HG02759 (cell line): ENCODE measurements around the gene TNFRSF9.

Experiments used
- ATAC-seq: cut with Tn5 transposase; IDR thresholded peaks from one replicate; pipeline ENCODE4 v1.9.1; 2021; ENCODE audit warnings: mild to moderate bottlenecking, moderate library complexity; ENCODE audit not compliant: unreplicated experiment

Gene TNFRSF9

DNA sequence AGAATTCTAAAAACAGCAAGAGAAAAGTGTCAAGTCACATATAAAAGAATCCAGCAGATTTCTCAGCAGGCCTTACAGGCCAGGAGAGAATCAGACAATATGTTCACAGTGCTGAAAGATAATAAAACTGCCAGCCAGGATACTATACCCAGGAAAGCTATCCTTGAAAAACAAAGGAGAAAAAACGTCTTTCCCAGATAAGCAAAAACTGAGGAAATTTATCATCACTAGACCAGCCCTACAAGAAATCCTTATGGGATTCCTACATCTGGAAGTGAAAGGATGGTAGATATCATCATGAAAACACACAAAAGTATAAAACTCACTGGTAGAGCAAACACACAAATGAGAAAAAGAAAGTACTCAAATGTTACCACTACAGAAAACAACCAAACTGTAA is 62.6 kb downstream of the TNFRSF9 start:
- ATAC-seq, result no peak

DNA sequence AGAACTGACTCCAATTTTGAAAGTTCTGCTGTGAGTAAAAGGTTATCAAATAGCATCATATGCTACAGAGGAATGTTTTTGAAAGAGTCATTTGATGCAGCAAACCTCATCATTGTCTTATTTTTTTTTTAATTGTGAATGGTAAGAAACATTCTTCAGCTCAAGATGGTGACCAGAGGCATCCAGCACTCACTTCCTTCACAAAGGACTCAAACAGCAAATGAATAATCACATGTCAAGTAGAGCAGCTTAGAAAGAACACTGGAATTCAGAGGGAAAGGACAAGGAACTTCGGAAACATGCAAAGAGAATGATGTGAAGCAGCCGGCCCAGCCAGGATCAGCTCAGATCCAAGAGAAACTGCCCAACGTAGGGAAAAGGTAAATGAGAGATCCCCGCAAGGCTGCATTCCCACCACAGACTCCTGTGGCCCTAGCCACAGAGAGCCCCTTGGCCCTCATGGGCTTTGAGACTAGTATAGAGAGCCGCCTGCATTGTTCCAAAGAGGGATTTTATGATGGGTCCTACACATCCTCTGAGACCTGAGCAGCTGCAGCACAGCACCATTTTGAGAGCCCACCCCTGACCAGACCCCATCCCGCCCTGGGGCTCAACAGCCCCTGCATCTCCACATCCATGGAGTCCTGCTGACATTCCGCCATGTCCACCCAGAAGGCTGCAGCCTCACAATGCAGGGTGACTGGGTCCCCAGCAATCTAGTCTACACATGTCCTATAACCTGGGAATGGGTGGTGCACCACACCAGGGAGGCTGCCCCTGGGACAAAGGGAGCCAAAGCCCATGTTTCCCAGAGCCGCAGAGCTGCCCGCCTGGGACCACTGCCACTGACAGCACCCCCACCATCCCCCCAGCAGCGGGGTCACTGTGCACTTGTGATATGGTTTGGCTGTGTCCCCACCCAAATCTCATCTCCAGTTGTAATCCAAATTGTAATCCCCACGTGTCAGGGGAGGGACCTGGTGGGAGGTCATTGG is 66.5 kb downstream of the TNFRSF9 start:
- ATAC-seq, result no peak

DNA sequence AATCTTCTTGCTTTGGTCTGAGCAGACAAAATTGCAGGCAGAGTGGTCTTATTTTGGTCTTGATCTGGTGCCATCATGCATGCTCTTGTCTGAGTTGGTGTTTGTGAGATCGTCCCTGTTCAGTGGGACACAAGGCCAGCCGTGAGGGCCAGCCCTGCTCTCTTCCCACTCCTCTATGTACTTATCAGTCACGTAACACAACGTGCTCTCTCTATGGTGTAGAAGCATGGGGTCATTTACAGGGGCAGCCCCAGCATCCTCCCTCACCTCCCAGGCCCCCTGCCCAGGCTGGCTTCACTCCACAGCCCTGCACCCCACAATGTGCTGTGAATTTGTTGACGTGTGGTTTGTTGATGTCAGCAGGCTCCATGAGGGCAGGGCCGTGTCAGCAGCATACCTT is 69.5 kb downstream of the TNFRSF9 start:
- ATAC-seq, result no peak

DNA sequence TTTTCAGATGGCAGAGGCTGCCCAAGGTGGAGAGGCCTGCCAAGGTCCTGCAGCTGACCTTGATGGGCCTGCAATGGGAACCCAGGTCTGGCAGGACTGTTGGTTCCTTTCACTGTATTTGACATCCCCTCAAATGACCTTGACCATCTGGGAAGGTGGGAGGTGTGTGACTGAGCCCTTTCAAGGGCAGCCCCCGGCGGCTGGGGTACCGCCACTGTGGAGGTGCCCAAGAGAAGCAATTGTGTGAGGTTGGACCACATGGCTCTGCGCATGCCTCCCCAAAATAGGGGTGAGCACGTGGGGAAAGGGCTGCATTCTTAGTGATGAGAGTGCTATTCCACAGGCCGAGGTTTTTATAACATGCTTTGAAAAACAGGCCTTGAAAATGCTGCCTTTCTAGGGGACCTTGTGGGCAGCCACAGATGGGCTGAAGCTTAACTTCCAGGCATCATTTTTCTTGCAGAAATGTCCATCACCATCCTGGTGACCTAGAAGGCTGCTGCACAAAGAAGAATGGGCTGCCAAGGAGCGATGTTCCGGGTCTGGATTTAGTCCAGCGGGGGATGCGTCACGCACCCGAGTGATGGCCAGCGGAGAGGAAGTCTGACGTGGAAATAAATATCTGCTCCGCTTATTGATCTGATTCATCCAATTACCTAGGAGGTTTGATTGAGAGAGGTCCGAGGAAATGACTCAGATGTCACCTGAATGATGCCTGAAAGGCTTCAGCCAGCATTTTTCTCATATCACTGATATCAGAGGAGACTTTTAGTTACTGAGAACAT is 71.3 kb downstream of the TNFRSF9 start:
- no peak for ATAC-seq

DNA sequence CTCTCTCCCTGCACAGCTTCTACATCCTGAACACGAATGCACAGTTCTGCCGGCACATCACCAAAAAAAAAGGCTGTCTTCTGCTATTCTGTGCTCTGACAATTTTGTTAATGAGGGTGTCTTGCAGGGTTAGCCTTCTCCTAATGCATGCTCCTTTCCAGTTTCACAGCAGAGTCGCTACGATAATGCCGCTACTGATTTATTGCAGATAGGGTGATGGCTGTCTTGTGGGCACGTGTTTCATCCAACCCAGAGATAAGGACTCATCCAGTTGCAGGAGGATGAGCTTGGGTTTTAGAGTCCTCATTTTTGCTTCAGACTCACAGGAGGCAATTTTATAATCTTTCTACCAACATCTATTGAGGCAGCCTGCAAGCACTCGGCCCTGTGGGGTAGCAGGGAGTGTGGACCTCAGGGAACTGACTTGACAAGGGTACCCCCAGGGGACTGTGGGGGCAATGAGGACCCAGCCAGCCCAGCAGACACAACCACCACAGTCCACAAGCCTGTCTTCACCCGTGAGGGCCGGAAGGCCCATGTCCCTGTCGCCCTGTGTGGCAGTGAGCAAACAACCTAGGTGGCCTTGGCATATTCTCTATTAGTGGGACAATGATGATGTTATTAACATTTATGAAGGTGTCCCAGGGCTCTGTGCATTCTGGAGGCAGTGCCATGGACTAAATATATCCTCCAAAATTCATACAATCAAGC is 72.4 kb downstream of the TNFRSF9 start:
- no peak for ATAC-seq

DNA sequence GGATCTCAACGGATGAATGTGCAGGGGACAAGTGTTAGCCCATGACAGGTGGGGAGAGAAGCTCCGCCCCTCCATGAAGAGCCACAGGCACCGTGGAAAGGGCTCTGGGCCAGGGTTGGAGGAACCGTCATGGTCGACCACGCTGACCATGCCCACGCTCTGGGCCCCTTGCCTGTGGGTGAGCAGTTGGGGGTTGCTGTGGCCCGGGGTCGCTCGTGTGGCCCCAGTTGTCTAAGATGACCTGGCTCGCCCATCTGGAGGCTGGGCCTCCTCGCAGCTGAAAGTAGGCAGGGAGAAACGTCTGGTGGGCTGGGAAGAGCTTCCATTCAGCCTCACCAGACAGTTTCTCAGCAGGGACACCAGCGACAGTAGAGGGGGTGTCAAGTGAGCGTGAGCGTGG is 74.7 kb downstream of the TNFRSF9 start:
- ATAC-seq, result no peak
